Loucy (cell line): ENCODE data around the gene KRT77.

Experiments used
- H2AFZ ChIP-seq: fragments of 200-600 bp; sonication (generic); 2 replicates; pipeline ENCODE4 v1.6.0; 2016; ENCODE audit warnings: antibody characterized with exemption, mild to moderate bottlenecking, low read length, moderate library complexity
- H3F3A ChIP-seq: fragments of 200-600 bp; 2 replicates; pipeline ENCODE4 v1.6.0; 2016; ENCODE audit warnings: antibody characterized with exemption, low read depth, mild to moderate bottlenecking
- H3K27me3 ChIP-seq: fragments of 200-600 bp; sonication (generic); 2 replicates; pipeline ENCODE4 v1.6.1; 2014; ENCODE audit warnings: low read length, mild to moderate bottlenecking; ENCODE audit not compliant: insufficient read depth, poor library complexity, severe bottlenecking
- H3K36me3 ChIP-seq: fragments of 200-600 bp; sonication (generic); 2 replicates; pipeline ENCODE4 v1.6.1; 2016; ENCODE audit warnings: low read length; ENCODE audit not compliant: insufficient read depth
- H3K4me1 ChIP-seq: fragments of 200-600 bp; sonication (generic); 2 replicates; pipeline ENCODE4 v1.5.1; 2014; ENCODE audit warnings: low read length, mild to moderate bottlenecking; ENCODE audit not compliant: insufficient read depth, poor library complexity, severe bottlenecking
- H3K4me2 ChIP-seq: fragments of 200-600 bp; sonication (generic); 2 replicates; pipeline ENCODE4 v1.6.0; 2014; ENCODE audit warnings: antibody characterized with exemption, low read length, low read depth, mild to moderate bottlenecking; ENCODE audit not compliant: poor library complexity, severe bottlenecking
- H3K4me3 ChIP-seq: fragments of 200-600 bp; sonication (generic); 2 replicates; pipeline ENCODE4 v1.5.1; 2014; ENCODE audit warnings: low read length, mild to moderate bottlenecking, mixed read lengths; ENCODE audit not compliant: poor library complexity, severe bottlenecking
- H3K79me2 ChIP-seq: fragments of 200-600 bp; sonication (generic); 2 replicates; pipeline ENCODE4 v1.6.1; 2014; ENCODE audit warnings: low read length; ENCODE audit not compliant: insufficient read depth
- H3K9ac ChIP-seq: fragments of 200-600 bp; sonication (generic); 2 replicates; pipeline ENCODE4 v1.6.0; 2014; ENCODE audit warnings: mild to moderate bottlenecking, low read depth, low read length, moderate library complexity; ENCODE audit not compliant: poor library complexity, severe bottlenecking
- H3K9me2 ChIP-seq: fragments of 200-600 bp; sonication (generic); replicated peaks from 2 replicates; pipeline ENCODE4 v1.6.1; 2016; ENCODE audit warnings: low read depth, low read length, mixed read lengths
- H3K9me3 ChIP-seq: fragments of 200-600 bp; sonication (generic); 2 replicates; pipeline ENCODE4 v1.6.1; 2014; ENCODE audit warnings: mild to moderate bottlenecking, antibody characterized with exemption, low read length, low read depth; ENCODE audit not compliant: insufficient read depth
- H4K20me1 ChIP-seq: fragments of 200-600 bp; sonication (generic); 2 replicates; pipeline ENCODE4 v1.6.0; 2014; ENCODE audit warnings: antibody characterized with exemption, low read length, mild to moderate bottlenecking; ENCODE audit not compliant: insufficient read depth, poor library complexity, severe bottlenecking
- EZH2phosphoT487 ChIP-seq: fragments of 200-600 bp; IDR thresholded peaks from 2 replicates; pipeline ENCODE4 v1.6.1; 2018; ENCODE audit warnings: antibody characterized with exemption, mild to moderate bottlenecking, moderate library complexity, borderline replicate concordance
- TF ChIP-seq, protein P1 (sequence below): fragments of 200-600 bp; sonication (generic); conservative IDR thresholded peaks from 2 replicates; pipeline ENCODE4 v1.5.1; 2014; ENCODE audit warnings: mild to moderate bottlenecking, antibody characterized with exemption, low read length

The KRT77 gene

DNA sequence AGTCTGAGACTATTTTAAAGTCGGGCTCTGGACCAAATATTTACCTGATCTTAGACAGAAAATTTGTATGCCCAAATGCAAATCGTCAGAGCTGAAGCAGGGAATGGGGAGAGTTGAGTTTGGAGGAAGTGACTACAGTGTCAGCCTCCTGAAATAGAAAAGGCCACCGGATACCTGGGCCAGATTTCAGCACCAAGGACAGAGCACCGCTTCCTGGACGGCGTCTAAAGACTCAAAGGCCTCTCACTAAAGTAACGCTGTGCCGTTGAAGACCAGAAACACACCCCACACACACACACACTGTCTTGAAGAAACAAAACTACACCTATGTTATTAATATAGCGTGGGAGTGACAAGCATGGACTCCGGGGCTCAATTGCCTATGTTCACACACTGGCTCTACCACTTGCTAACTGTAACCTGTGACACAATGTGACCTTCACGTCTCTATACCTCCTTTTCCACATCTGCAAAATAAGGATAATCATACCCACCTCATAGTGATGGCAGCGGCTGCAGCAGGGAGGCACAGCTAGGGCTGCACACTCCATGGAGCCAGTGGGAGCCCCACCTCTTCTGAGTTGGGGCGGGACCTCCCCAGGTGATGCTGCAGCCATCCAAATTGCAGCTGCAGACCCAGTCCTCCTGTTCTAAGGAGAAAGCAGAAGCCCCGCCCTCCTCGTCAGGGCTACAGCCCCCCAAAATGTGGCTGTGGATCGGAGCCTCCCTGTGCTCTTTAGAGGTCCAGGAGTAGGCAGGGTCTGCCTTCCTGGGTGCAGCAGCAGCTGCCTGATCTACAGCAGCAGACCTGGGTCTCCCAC is 38.3 kb upstream of the KRT77 start:
- Histone ChIP-seq H3K9ac (no peak overlapping the region), H3F3A (no peaks in the 10 kb centered on the region), H3K27me3 (no peaks in the 10 kb centered on the region), H3K4me2 (no peak overlapping the region), H4K20me1 (no peaks in the 10 kb centered on the region), H3K9me3 (no peaks in the 10 kb centered on the region), H3K36me3 (no peaks in the 10 kb centered on the region), H3K4me3 (no peak overlapping the region), H3K4me1 (no peaks in the 10 kb centered on the region), H3K79me2 (no peaks in the 10 kb centered on the region), H2AFZ (no peak overlapping the region), H3K9me2 (no peaks in the 10 kb centered on the region)
- no peak for TF ChIP-seq EZH2phosphoT487
- TF ChIP-seq, protein P1, sequence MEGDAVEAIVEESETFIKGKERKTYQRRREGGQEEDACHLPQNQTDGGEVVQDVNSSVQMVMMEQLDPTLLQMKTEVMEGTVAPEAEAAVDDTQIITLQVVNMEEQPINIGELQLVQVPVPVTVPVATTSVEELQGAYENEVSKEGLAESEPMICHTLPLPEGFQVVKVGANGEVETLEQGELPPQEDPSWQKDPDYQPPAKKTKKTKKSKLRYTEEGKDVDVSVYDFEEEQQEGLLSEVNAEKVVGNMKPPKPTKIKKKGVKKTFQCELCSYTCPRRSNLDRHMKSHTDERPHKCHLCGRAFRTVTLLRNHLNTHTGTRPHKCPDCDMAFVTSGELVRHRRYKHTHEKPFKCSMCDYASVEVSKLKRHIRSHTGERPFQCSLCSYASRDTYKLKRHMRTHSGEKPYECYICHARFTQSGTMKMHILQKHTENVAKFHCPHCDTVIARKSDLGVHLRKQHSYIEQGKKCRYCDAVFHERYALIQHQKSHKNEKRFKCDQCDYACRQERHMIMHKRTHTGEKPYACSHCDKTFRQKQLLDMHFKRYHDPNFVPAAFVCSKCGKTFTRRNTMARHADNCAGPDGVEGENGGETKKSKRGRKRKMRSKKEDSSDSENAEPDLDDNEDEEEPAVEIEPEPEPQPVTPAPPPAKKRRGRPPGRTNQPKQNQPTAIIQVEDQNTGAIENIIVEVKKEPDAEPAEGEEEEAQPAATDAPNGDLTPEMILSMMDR: no peak

DNA sequence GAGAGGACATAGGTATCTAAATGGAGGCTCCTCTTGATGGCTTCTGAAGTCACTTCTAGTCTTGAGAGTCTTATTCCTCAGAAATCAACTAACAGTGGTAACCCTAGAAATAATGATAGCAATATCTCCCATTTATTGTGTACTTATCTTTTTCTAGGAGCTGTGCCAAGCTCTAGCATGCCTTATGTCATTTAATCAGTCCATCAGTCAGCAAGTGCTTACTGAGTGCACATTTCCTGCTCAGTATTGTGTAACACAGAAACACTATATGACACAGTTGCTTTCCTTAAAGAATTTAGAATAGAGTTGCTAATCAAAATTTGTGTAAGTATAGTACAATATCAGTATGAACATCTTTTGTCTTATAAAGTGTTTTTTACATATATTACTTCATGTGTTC is 37.3 kb upstream of the KRT77 start:
- H3K79me2 ChIP-seq: no peaks in the 10 kb centered on the region
- H3K36me3 ChIP-seq: no peaks in the 10 kb centered on the region
- no peak overlapping the region for H3K4me3 ChIP-seq
- no peaks in the 10 kb centered on the region for H3K4me1 ChIP-seq
- no peaks in the 10 kb centered on the region for H3K9me2 ChIP-seq
- H3K9ac ChIP-seq: no peak overlapping the region
- TF ChIP-seq, protein P1: no peak
- TF ChIP-seq EZH2phosphoT487: no peak
- H3K27me3 ChIP-seq: no peaks in the 10 kb centered on the region
- H3K4me2 ChIP-seq: no peak overlapping the region
- H2AFZ ChIP-seq: no peak overlapping the region
- no peaks in the 10 kb centered on the region for H3F3A ChIP-seq
- H4K20me1 ChIP-seq: no peaks in the 10 kb centered on the region
- H3K9me3 ChIP-seq: no peaks in the 10 kb centered on the region

DNA sequence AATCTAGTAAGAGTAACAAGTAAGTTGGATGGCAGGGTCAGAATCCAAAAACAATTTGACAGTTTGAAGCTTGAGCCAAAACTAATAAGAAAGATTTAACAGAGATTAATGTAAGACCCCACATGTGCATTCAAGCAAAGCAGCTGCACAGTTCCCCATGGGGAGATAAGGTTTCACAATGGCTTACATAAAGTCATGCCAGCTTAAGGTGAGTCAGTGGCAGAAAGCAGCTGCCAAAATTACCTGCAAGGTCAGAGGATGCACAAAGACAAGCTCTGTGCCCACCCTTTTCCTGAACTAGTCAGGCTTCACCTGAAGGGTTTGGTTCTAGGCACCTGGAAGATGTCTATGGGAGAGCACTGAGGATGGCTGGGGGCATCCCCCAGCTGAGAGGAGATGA is 36.6 kb upstream of the KRT77 start:
- Histone ChIP-seq H3K79me2 (no peaks in the 10 kb centered on the region), H3K4me1 (no peaks in the 10 kb centered on the region), H3K9ac (no peak overlapping the region), H4K20me1 (no peaks in the 10 kb centered on the region), H3K36me3 (no peaks in the 10 kb centered on the region), H3K9me2 (no peaks in the 10 kb centered on the region), H3F3A (no peaks in the 10 kb centered on the region), H2AFZ (no peak overlapping the region), H3K4me3 (no peak overlapping the region), H3K4me2 (no peak overlapping the region), H3K27me3 (no peaks in the 10 kb centered on the region), H3K9me3 (no peaks in the 10 kb centered on the region)
- no peak for TF ChIP-seq EZH2phosphoT487
